ENCODE results near the gene BCL3.

BCL3 gene

GRCh38 chr19:44788971-44789370 is 40.5 kb downstream of the BCL3 start:
- no peak for DNase-seq (ENCODE audit: low read depth in 2 of 2)

- no peak for DNase-seq (ENCODE audit: low read depth in 2 of 2)
Measured at GRCh38 chr19:44789943-44790483, 41.5 kb downstream of the BCL3 start.

GRCh38 chr19:44792281-44792680 is 43.8 kb downstream of the BCL3 start:
- DNase-seq (ENCODE audit: low read depth in 2 of 2): no peak

DNA sequence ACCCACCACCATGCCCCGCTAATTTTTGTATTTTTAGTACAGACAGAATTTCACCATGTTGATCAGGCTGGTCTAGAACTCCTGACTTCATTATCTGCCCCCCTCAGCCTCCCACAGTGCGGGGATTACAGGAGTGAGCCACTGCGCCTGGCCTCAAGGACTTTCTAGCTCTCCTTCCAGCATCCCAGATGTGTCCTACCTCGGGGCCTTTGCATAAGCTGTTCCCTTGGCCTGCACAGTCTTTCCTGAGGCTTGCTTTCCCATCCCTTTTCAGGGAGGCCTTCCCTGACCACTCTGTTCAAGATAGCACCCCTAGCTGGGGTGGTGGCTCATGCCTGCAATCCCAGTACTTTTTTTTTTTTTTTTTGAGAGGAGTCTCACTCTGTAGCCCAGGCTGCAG is 46.1 kb downstream of the BCL3 start:
- DNase-seq (ENCODE audit: low read depth in 2 of 2): no peak

- no peak for DNase-seq (ENCODE audit: low read depth in 2 of 2)
Measured at GRCh38 chr19:44795398-44795987, 47.0 kb downstream of the BCL3 start.

DNA sequence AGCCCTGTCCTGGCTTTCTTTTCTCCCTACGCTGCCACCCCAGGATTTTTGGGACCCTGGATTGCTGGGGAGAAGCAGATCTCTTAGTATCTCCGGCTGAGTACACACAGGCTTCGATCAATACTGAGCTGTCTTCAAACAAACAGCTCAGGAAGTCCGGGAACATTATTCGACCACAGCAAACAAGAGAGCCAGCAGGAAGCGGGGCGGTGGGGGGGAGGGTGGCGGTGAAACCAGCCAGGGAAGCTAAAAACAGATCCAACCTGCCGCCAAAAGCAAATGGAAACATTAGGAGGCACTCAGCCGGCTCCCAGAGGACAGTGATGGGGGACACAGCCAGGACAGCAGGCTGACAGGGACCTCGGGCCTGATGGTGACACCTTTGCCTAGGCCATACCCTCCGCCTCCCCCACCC is 48.2 kb downstream of the BCL3 start:
- no peak for DNase-seq (ENCODE audit: low read depth in 2 of 2)

- no peak for DNase-seq (ENCODE audit: low read depth in 2 of 2)
Measured at GRCh38 chr19:44799627-44800346, 51.3 kb downstream of the BCL3 start.

GRCh38 chr19:44800461-44800860 is 52.0 kb downstream of the BCL3 start:
- DNase-seq (ENCODE audit: low read depth in 2 of 2): peak; percentile 75 to 81

GRCh38 chr19:44803442-44804428 is 55.2 kb downstream of the BCL3 start:
- DNase-seq (ENCODE audit: low read depth in 2 of 2): no peak

- DNase-seq (ENCODE audit: low read depth in 2 of 2): no peak
Measured at GRCh38 chr19:44806291-44806690, 57.8 kb downstream of the BCL3 start.

- no peak for DNase-seq (ENCODE audit: low read depth in 2 of 2)
Measured at GRCh38 chr19:44807162-44807561, 58.7 kb downstream of the BCL3 start.

DNA sequence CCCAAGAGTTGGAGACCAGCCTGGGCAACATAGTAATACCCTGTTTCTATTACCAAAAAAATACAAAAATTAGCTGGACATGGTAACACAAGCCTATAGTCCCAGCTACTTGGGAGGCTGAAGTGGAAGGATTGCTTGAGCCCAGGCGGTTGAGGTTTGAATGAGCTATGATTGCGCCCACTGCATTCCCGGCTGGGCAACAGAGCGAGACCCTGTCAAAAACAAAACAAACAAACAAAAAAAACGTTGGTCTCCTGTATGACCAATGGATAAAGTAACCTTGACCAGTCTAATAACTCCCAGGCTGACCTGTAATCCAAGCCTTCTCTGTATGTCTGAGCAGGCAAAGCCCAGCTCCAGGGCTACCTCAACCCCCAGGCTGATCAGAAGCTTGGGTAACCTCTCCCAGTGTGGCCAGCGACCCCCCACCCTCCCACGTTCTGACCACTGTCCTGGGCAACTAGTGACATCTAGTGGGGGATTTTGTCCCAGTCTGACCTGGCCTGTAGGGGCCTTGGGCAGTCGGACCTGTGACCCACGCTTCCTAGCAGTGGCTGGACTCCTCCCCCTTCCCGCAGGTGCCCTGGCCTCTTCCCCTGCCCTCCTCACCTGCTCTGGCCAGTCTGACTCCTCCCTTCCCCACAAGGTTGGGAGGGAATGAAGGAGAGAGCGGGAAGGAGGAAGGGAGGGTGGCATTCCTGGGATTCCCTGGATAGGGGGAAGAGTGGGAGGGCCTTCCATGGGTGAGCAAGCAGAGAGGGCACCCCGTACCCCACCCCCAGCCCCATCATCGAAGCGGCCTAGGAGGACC is 59.3 kb downstream of the BCL3 start:
- DNase-seq (ENCODE audit: low read depth in 2 of 2): no peak

GRCh38 chr19:44808463-44809371 is 60.2 kb downstream of the BCL3 start, which contains the start of gene BCAM:
BCAM (plus strand) TSS chr19:44809103; CDS start chr19:44809125, 22 bp downstream.
- DNase-seq (ENCODE audit: low read depth in 2 of 2): no peak

All from stimulated activated CD8-positive, alpha-beta memory T cell treated with anti-CD3 and anti-CD28 coated beads, Interleukin-2, amount 100 ng/mL, for 48 hours (primary cell).